Measurements from ENCODE around the gene GABRB2.
"Not testable (repeated sequence)": the region's sequence is repeated elsewhere in the genome, so short reads cannot be mapped to it uniquely, and the experiment has no call there.

GABRB2 gene

GRCh38 chr5:161380486-161380885, 166.0 kb downstream of the GABRB2 start:
- DNase-seq = no peak

GRCh38 chr5:161378701-161379100, 167.8 kb downstream of the GABRB2 start:
- DNase-seq = no peak

DNA sequence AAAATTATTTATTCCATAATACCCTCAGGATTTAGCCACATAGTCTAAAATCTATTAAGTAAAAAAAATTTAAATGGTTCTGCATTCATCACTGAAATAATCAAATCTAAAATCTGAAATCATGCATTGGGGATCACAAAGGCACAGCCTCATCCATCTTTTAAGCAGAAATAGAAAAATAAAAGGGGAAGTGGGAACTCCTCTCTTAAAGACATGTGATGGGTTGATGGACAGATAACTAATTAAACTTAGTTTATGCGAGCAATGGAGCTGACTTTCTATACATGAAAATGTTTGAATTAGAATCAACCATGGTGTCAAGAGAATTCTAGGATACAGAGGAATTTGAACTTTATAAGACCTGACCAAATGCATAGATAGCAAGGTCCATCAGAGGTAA, 170.5 kb downstream of the GABRB2 start:
- no peak for DNase-seq

- DNase-seq = no peak
Measured at GRCh38 chr5:161373345-161373707, 173.2 kb downstream of the GABRB2 start.

DNA sequence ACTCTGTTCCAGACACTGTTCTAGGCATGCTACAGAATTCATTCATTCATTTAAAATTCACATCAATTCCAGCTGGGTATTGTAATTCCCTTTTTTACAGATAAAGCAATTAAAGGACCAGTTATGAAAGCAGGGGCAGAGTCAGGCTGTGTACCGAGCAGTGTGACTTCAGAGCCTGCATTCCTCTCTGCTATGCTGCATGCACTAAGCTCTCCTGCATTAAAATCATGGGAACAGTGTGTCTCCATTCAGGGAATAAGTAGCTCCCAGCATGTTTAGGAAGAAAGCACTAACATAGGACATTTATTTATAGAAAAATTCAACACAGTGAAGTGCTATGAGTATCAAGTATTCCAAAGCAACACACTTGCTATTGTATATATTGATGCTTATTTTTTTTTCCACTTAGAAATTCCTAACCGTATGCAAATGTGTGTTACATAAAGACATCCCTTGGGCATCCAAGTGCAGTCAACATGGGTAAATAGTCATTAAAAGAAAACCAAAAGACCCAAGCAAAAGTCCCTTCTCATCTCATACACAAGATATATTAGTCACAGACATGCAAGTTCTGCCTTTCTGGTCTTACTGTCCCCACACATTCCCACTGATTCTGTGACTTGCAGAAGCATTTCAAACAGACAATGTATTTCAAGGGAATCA, 173.7 kb downstream of the GABRB2 start:
- DNase-seq = no peak

- no peak for DNase-seq
Measured at GRCh38 chr5:161369022-161369421, 177.5 kb downstream of the GABRB2 start.

DNA sequence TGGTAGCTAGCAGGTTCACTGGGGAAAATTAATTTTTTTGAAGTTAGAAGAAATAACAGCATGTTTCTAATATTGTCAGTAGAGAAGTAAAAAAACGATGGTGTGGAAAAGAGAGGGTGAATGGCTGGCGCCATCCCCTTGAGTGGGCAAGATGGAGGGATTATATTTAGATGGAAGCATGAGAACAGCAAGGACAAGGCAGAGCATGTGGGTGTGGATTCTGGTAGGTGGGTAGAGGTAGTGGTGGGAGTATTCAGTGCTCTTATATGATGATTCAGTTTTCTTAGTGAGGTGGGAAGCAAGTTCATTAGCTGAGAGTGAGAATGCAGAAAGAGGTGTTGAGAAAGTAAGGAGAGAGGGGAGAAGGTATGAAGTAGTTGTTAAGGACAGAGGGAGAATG, 188.1 kb downstream of the GABRB2 start:
- no peak for DNase-seq

GRCh38 chr5:161344234-161344633, 202.3 kb downstream of the GABRB2 start:
- no peak for DNase-seq

DNA sequence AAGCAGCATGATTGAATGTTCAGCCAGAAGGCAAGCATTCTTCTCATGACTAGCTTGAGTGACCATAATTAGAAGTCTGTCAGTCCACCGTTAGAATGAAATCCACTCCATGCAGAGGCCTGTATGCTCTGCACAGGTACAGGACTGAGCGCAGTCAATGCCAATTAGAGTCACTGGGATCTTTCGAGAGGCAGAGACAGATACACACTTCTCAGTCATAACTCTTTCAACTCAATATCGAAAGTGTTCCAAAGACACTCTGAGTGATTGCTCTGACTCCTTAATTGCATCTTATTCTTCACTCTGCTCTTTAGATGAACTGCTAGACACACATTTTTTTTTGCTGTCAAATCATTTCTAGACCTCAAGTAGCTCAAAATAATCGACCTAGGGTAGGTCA, 203.6 kb downstream of the GABRB2 start:
- no peak for DNase-seq

DNA sequence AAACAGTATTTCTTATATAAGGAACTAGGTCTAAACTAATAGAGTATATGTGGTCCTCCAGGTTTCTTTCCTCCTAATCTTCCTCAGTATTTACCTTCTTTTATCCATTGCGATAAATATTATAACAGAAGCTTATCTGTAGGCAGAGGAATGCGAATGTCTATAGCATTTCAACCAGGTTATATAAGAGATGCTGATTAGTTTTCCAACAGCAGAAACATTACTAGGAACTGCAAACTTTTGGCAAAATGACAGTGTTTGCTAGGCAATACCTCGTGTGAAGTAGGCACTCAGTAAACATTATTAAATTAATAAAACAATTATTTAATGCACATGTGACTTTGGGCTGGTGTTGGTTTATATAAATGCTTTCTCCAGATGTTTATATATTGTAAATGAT, 206.5 kb downstream of the GABRB2 start:
- DNase-seq = no peak

- DNase-seq = no peak
Measured at GRCh38 chr5:161333194-161333880, 213.2 kb downstream of the GABRB2 start.

- DNase-seq = no peak
Measured at GRCh38 chr5:161332343-161332742, 214.2 kb downstream of the GABRB2 start.

GRCh38 chr5:161314033-161314432, 232.5 kb downstream of the GABRB2 start:
- no peak for DNase-seq

DNA sequence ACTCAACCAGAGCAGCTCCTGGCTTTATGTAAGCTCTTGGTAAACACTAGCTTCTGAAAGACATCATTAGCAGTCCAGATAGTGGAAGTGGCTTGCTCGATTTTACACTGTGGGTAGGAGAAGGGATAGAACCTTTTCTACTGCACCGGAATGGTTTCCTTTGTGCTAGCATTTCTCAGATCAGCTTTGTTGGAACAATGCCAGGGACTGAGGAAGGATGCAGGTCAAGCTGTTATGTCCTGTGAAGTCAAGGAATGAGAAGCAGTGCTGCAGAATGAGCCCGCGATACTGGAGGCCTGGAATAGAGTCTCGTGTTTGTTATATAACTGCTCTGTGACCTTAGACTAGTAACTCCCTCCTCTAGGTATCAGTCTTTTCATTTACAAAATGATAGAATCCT, 233.6 kb downstream of the GABRB2 start:
- DNase-seq = no peak

GRCh38 chr5:161311965-161312364, 234.6 kb downstream of the GABRB2 start:
- no peak for DNase-seq

GRCh38 chr5:161311146-161311708, 235.3 kb downstream of the GABRB2 start:
- DNase-seq = no peak

DNA sequence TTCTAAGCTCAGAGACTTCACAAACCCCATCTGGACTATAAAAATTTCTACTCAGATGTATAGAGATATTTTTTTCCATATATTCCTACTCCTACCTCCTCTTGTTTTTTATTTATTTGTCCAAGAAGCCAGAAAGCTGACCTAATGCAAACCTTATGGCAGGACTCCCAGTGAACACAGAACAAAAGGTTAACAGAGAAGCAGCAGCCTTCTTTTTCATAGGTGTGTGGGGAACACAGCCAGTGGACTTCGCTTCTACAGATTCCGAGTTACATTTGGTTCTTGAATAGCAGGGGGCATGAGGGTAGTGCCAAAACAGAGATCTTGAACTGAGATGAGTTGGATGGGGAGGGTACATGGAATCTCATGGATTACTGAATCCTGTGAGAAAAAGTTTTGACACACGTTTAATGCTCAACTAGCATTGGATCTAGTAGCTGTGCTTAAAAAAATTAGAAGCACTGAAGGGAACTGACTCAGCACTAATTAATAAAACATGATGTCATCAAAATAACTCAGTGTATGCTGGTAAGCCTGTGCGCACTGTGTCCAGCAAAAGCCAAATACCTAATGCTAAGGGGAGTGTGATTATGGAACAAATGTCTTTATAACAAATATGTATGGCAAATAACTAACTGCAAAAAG, 240.1 kb downstream of the GABRB2 start:
- DNase-seq = no peak

- no peak for DNase-seq
Measured at GRCh38 chr5:161305601-161306000, 240.9 kb downstream of the GABRB2 start.

- DNase-seq = no peak
Measured at GRCh38 chr5:161302559-161302958, 244.0 kb downstream of the GABRB2 start.

GRCh38 chr5:161301586-161301985, 244.9 kb downstream of the GABRB2 start:
- DNase-seq = no peak

GRCh38 chr5:161299053-161299452, 247.5 kb downstream of the GABRB2 start:
- no peak for DNase-seq

DNA sequence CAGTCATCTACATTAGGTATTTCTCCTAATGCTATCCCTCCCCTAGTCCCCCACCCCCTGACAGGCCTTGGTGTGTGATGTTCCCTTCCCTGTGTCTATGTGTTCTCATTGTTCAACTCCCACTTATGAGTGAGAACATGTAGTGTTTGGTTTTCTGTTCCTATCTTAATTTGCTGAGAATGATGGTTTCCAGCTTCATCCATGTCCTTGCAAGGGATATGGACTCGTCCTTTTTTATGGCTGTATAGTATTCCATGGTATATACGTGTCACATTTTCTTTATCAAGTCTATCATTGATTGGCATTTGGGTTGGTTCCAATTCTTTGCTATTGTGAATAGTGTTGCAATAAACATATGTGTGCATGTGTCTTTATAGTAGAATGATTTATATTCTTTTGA, 249.1 kb downstream of the GABRB2 start:
- not testable (repeated sequence) for DNase-seq

- no peak for DNase-seq
Measured at GRCh38 chr5:161295721-161296250, 250.7 kb downstream of the GABRB2 start.

DNA sequence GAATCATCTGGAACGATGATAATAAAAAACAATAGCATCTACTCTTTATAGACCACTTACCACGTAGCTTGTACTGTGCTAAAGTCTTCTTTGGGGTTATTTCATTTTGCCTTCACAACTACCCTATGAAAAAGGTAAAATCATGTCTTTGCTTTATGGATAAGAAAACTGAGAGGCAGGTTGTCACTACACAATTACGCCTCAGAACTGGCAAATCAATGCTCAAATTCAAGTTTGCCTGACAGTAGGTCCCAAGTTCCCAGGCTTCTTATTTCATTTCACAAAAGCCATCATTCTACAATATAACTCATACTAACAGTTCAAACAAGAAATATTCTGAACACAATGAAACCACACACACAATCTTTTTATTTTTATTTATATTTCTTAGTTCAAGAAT, 258.5 kb downstream of the GABRB2 start:
- no peak for DNase-seq
